ENCODE results near the gene CD3D. TPM values are rescaled to one million over a fixed set of nuclear protein-coding genes. Genes with fewer than 3 reads are reported as not detected.

CD3D gene
- total and polyA plus RNA-seq, 2 of the 4 experiments (the other 2 are of a cell fraction) = not detected

DNA sequence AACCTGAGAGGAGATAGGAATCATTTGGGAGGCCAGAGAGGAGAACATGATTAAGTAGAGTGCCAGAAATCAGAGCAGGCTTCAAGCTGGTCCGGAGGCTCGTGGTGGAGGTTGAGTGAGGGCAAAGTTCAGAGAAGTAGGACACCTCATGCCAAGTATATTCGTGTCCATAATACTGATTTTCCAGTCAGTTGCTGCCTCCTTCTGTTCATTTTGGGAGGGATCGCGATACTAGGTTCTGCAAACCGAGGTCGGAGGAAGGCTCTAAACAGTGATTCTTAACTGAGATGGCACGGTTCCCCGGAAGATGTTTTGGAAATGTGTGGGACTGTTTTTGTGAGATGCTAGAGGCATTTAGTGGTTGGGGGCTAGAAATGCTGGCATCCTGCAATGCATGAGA is 51.6 kb downstream of the CD3D start:
- dilution Hi-C loops (cut with HindIII; ENCODE audit: low sequenced_read_pairs, unreplicated experiment) = no loop called here
- no peaks in the 10 kb centered on the region for H3K79me1 ChIP-seq (ENCODE audit: low read depth in 1 of 2, low read length in 2 of 2)
- H4K5ac ChIP-seq (ENCODE audit: low read depth, low read length) = no peak overlapping the region
- no peaks in the 10 kb centered on the region; the same call in 1 of the 2 replicates for H3K27me3 ChIP-seq (ENCODE audit: control insufficient read depth, insufficient read depth, low read length)
- no peak overlapping the region for H4K8ac ChIP-seq (ENCODE audit: low read depth in 2 of 2, low read length in 2 of 2)
- ATAC-seq (ENCODE audit: low read depth) = no peak
- CTCF ChIA-PET = interaction anchor here (0.7 kb wide), 1 partner anchor 15 kb away, joined by 5 read pairs; no protein-coding TSS in a partner anchor
- H3K9me1 ChIP-seq (ENCODE audit: insufficient read depth, low read length) = no peaks in the 10 kb centered on the region
- no peak overlapping the region for H2AFZ ChIP-seq (replicated peaks; ENCODE audit: low read length, poor library complexity)
- no peak overlapping the region for H3K23ac ChIP-seq (ENCODE audit: low read depth, low read length)
- H2BK120ac ChIP-seq (ENCODE audit: low read depth, low read length) = no peak overlapping the region
- H3K18ac ChIP-seq (ENCODE audit: low read depth, low read length) = no peak overlapping the region
- H3K4ac ChIP-seq (ENCODE audit: low read depth, low read length) = no peak overlapping the region
- BruUV-seq (replicated peaks) = no TSS peak
- H4K91ac ChIP-seq (ENCODE audit: insufficient read depth, low read depth, low read length) = no peak overlapping the region
- no peak for DNase-seq
- no peak overlapping the region for H3K27ac ChIP-seq (ENCODE audit: insufficient read depth, low read length)
- no peak overlapping the region for H2BK15ac ChIP-seq (ENCODE audit: low read depth, low read length)
- TF ChIP-seq SMC3 (IDR thresholded peaks at IDR 0.05; ENCODE audit: low read depth, low read length) (no peak), FOS (IDR thresholded peaks at IDR 0.05; ENCODE audit: low read depth, low read length) (no peak), RCOR1 (IDR thresholded peaks at IDR 0.05; ENCODE audit: insufficient replicate concordance, low read length) (no peak), MXI1 (IDR thresholded peaks at IDR 0.05; ENCODE audit: borderline replicate concordance, low read depth, low read length) (no peak), NFE2L2 (IDR thresholded peaks at IDR 0.05; ENCODE audit: low read depth, low read length) (no peak), MAFK (IDR thresholded peaks at IDR 0.05; ENCODE audit: low read depth, low read length) (no peak), RAD21 (IDR thresholded peaks at IDR 0.05; ENCODE audit: low read length) (no peak), BHLHE40 (IDR thresholded peaks at IDR 0.05; ENCODE audit: low read depth, low read length) (no peak), RFX5 (IDR thresholded peaks at IDR 0.05; ENCODE audit: low read depth, low read length) (no peak)
- TF ChIP-seq, protein P1, sequence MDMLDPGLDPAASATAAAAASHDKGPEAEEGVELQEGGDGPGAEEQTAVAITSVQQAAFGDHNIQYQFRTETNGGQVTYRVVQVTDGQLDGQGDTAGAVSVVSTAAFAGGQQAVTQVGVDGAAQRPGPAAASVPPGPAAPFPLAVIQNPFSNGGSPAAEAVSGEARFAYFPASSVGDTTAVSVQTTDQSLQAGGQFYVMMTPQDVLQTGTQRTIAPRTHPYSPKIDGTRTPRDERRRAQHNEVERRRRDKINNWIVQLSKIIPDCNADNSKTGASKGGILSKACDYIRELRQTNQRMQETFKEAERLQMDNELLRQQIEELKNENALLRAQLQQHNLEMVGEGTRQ (IDR thresholded peaks at IDR 0.05; ENCODE audit: low read depth, low read length) = no peak
- H2AK9ac ChIP-seq (replicated peaks; ENCODE audit: low read depth, low read length, poor library complexity) = no peak overlapping the region
- no peaks in the 10 kb centered on the region for H3K9me3 ChIP-seq (ENCODE audit: control insufficient read depth, insufficient read depth, low read length)
- no peak overlapping the region for H2BK20ac ChIP-seq (ENCODE audit: low read depth, low read length)
- no peak overlapping the region for H3K56ac ChIP-seq (ENCODE audit: extremely low read depth, insufficient read depth, low read length)
- intact Hi-C loops (cut with micrococcal nuclease) = no loop called here
- H3K36me3 ChIP-seq (ENCODE audit: control insufficient read depth, insufficient read depth, low read length) = no peaks in the 10 kb centered on the region
- H3K14ac ChIP-seq (replicated peaks; ENCODE audit: low read depth, low read length) = no peak overlapping the region
- no peak overlapping the region for H2BK5ac ChIP-seq (ENCODE audit: low read depth, low read length, poor library complexity, severe bottlenecking)
- no CpG with 5 or more reads among the region's 9 CpGs for whole genome bisulfite sequencing, 2 experiments (ENCODE audit: extremely low coverage in 2 of 2, insufficient read length in 1 of 2)
- no peak overlapping the region for H3K4me2 ChIP-seq (ENCODE audit: low read depth, low read length)
- H3K9ac ChIP-seq (ENCODE audit: low read depth, low read length) = no peak overlapping the region
- no peak overlapping the region for H2AK5ac ChIP-seq (ENCODE audit: low read depth, low read length)
- POLR2A ChIA-PET (ENCODE audit: unreplicated experiment) = no interaction called here
- in situ Hi-C loops (cut with MboI; ENCODE audit: low sequenced_read_pairs) = no loop called here
- H3K4me1 ChIP-seq (ENCODE audit: control insufficient read depth, insufficient read depth, low read length) = no peaks in the 10 kb centered on the region
- no peak overlapping the region for H3K4me3 ChIP-seq (ENCODE audit: insufficient read depth, low read depth, low read length)
- H4K20me1 ChIP-seq (ENCODE audit: insufficient read depth, low read length) = no peaks in the 10 kb centered on the region
